ENCODE measurements around the gene MTG2. TPM values are rescaled to one million over a fixed set of nuclear protein-coding genes. Genes with fewer than 3 reads are reported as not detected.
A peak's percentile ranks its signal among the peaks of the same experiment; 100 is the strongest.

Gene MTG2
- total and polyA plus RNA-seq, 2 of the 8 experiments (the other 6 are each of a cell fraction or from before 2014, with no cell fraction given): 14.4 to 22.8 TPM

DNA sequence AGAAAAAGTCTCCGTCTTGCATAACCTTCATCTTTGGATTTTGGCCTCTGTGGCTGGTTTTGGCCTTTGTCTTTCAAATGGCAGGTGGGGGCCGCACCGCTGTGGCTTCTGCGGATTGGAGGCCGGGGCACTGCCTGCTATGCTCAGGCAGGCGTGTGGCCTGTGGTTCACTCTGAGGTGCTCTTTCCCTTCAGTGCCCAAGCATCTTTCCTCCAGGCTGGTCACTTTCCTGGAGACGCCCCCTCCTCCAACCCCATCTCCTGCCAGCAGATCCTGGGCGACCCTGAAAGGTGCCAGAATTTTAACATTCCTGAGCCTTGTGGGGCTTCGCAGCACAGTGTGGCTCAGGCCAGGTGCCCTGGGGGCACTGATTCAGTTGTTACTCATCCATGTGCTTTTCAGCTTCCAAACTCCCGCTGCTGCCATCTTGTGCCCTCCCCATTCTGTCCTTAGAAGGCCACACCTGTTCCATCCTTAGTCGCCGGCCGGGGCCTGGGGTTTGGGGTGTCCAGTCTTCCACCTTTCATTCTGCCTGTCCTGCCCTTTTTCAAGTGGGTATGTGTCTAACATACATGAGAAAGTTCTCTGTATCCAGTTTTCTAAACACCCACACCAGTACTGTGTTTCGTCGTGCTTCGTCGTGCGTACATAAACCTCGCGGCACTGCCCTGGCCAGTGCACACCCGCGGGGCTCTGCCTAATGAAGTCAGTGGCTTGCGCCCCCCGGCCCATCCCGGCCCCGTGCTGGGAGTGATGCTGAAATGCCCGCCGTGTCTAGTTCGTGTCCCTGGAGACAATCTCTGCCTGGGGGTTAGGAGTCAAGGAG lies 27.2 kb upstream of the MTG2 start:
- no peak overlapping the region for H2BK15ac ChIP-seq (ENCODE audit: low read length)
- H2BK5ac ChIP-seq (ENCODE audit: low read depth, low read length): peak overlapping the region; percentile 4; the same call in 1 of the 2 replicates
- no peaks in the 10 kb centered on the region; a peak in 1 of 4 replicates for H3K9me3 ChIP-seq (ENCODE audit: insufficient read depth in 2 of 2, low read depth in 1 of 2, low read length in 1 of 2)
- no peak overlapping the region for H2BK20ac ChIP-seq (ENCODE audit: low read length)
- H3K4ac ChIP-seq (replicated peaks; ENCODE audit: insufficient read length, low read depth, low read length): no peak overlapping the region
- H2AK5ac ChIP-seq (ENCODE audit: low read depth, low read length): no peak overlapping the region
- no peak overlapping the region for H2BK12ac ChIP-seq (ENCODE audit: low read depth, low read length)
- H3K56ac ChIP-seq (replicated peaks; ENCODE audit: insufficient read length, low read depth, low read length): no peak overlapping the region
- H3K4me3 ChIP-seq (ENCODE audit: extremely low read depth in 1 of 4, insufficient read depth in 2 of 4, low read depth in 3 of 4, low read length in 4 of 4): no peak overlapping the region
- DNase-seq (ENCODE audit: low read depth in 1 of 2, low spot score in 2 of 2) (peak in 1 of 2 experiments; percentile 39), FAIRE-seq (no peak)
- H3K23me2 ChIP-seq (ENCODE audit: low read depth, low read length): no peaks in the 10 kb centered on the region
- no peaks in the 10 kb centered on the region for H3K27me3 ChIP-seq (replicated peaks in 1 of 4; ENCODE audit: control insufficient read depth in 3 of 4, extremely low read depth in 1 of 4, insufficient read depth in 3 of 4, low read length in 3 of 4)
- no peak overlapping the region for H3K9ac ChIP-seq (replicated peaks in 1 of 4; ENCODE audit: extremely low read depth in 1 of 4, low read depth in 3 of 4, low read length in 3 of 4)
- ChIA-PET CTCF (ENCODE audit: partially characterized antibody) (interaction anchor here (1.0 to 2.6 kb wide), 9 partner anchors 9 to 154 kb away, joined by 3 to 13 read pairs (median 6); no protein-coding TSS in a partner anchor), POLR2A (ENCODE audit: partially characterized antibody) (interaction anchor here (1.2 to 1.5 kb wide), 6 partner anchors 12 to 89 kb away, joined by 3 to 10 read pairs (median 6); partner anchors contain the start of genes PSMA7 and SS18L1)
- no peak overlapping the region for H3K27ac ChIP-seq (ENCODE audit: low read depth, low read length)
- no peak overlapping the region for H2AFZ ChIP-seq (ENCODE audit: low read length)
- H3K36me3 ChIP-seq (ENCODE audit: control insufficient read depth in 2 of 4, insufficient read depth in 4 of 4, low read length in 3 of 4): peaks cover 2 to 9% (median 7%) of the 10 kb centered on the region in 4 experiments; a peak in 5 of 8 replicates
- H3K23ac ChIP-seq (ENCODE audit: insufficient read length): no peak overlapping the region
- H3K14ac ChIP-seq (ENCODE audit: insufficient read length): no peak overlapping the region
- no peak overlapping the region for H2BK120ac ChIP-seq (replicated peaks; ENCODE audit: low read depth, low read length)
- TF ChIP-seq TAF1 (IDR thresholded peaks at IDR 0.05; ENCODE audit: low read depth, low read length) (no peak), SUZ12 (IDR thresholded peaks at IDR 0.05; ENCODE audit: low read length) (no peak), RNF2 (IDR thresholded peaks at IDR 0.05; ENCODE audit: borderline replicate concordance, low read depth, low read length, missing control alignments, poor library complexity, severe bottlenecking) (no peak)
- TF ChIP-seq, protein P1, sequence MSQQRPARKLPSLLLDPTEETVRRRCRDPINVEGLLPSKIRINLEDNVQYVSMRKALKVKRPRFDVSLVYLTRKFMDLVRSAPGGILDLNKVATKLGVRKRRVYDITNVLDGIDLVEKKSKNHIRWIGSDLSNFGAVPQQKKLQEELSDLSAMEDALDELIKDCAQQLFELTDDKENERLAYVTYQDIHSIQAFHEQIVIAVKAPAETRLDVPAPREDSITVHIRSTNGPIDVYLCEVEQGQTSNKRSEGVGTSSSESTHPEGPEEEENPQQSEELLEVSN (IDR thresholded peaks at IDR 0.05): 0 out of 2 replicates have a peak, but pooled peaks have one; percentile 5
- H4K20me1 ChIP-seq (replicated peaks in 1 of 2; ENCODE audit: control insufficient read depth in 1 of 2, insufficient read depth in 2 of 2, low read length in 2 of 2): peaks cover 29 to 60% of the 10 kb centered on the region in 2 experiments
- peaks cover 20 to 92% of the 10 kb centered on the region in 2 experiments for H3K79me2 ChIP-seq (ENCODE audit: control insufficient read depth in 1 of 2, insufficient read depth in 2 of 2, low read length in 2 of 2)
- H3K4me2 ChIP-seq (ENCODE audit: insufficient read depth in 1 of 2, low read depth in 2 of 2, low read length in 2 of 2): peak overlapping the region in 1 of 2 experiments; percentile 8; a peak in 2 of 4 replicates
- WGBS, 2 experiments (ENCODE audit: extremely low coverage in 1 of 2, insufficient coverage in 1 of 2, insufficient read length in 1 of 2, insufficient replicate concordance in 2 of 2, low coverage in 1 of 2, low lambda C conversion rate in 2 of 2, missing lambda C conversion rate in 1 of 2): 85% methylated on average over 29 of the region's 29 CpGs; no CpG with 5 or more reads in 1 of the 2 experiments
- H4K91ac ChIP-seq (replicated peaks; ENCODE audit: insufficient read length, low read length): no peak overlapping the region
- H3K79me1 ChIP-seq (ENCODE audit: low read depth, low read length): peaks cover 37% of the 10 kb centered on the region
- peaks cover 0 to 18% (median 8%) of the 10 kb centered on the region in 4 experiments; a peak in 6 of 7 replicates for H3K4me1 ChIP-seq (replicated peaks in 1 of 4; ENCODE audit: control insufficient read depth in 3 of 4, insufficient read depth in 4 of 4, low read length in 3 of 4)
- no peak overlapping the region for H4K5ac ChIP-seq (ENCODE audit: insufficient read length, low read depth, low read length)
- H3K18ac ChIP-seq (ENCODE audit: extremely low read depth, low read length): no peak overlapping the region
- no peak overlapping the region for H4K8ac ChIP-seq (ENCODE audit: extremely low read depth, insufficient read depth, low read length)
